OCI-LY3 (cell line): Measurements from ENCODE around the gene TIFAB.
"Not testable (repeated sequence)": the region's sequence is repeated elsewhere in the genome, so short reads cannot be mapped to it uniquely, and the experiment has no call there.

Source experiments
- CTCF ChIP-seq: fragments of 200-600, 300-600 bp; sonication (generic); IDR thresholded peaks from 2 replicates; pipeline ENCODE4 v1.5.1; 2014; ENCODE audit warnings: antibody characterized with exemption, low read length, low read depth
- EZH2phosphoT487 ChIP-seq: fragments of 200-600 bp; shearing (Covaris generic); IDR thresholded peaks from 2 replicates; pipeline ENCODE4 v1.6.1; 2018; ENCODE audit warnings: antibody characterized with exemption, mixed run types, low read depth

GRCh38 chr5:135495531-135495930 lies 43.4 kb upstream of the TIFAB start:
- not testable (repeated sequence) for TF ChIP-seq CTCF, EZH2phosphoT487
